ENCODE results near the gene ST14.
"Not testable (repeated sequence)": the region's sequence is repeated elsewhere in the genome, so short reads cannot be mapped to it uniquely, and the experiment has no call there.

The ST14 gene

GRCh38 chr11:130163346-130164220 is 4.0 kb downstream of the ST14 start:
- DNase-seq (ENCODE audit: low read depth in 2 of 2), result no peak

GRCh38 chr11:130164221-130164570 is 4.6 kb downstream of the ST14 start:
- no peak for DNase-seq (ENCODE audit: low read depth in 2 of 2)

GRCh38 chr11:130165601-130166456 is 6.2 kb downstream of the ST14 start:
- no peak for DNase-seq (ENCODE audit: low read depth in 2 of 2)

- no peak for DNase-seq (ENCODE audit: low read depth in 2 of 2)
Observed at GRCh38 chr11:130166457-130166784, 6.8 kb downstream of the ST14 start.

GRCh38 chr11:130167146-130167545 is 7.6 kb downstream of the ST14 start:
- DNase-seq (ENCODE audit: low read depth in 2 of 2), result no peak

- DNase-seq (ENCODE audit: low read depth in 2 of 2), result no peak
Observed at GRCh38 chr11:130168105-130168504, 8.5 kb downstream of the ST14 start.

- DNase-seq (ENCODE audit: low read depth in 2 of 2), result no peak
Observed at GRCh38 chr11:130170345-130170744, 10.8 kb downstream of the ST14 start.

GRCh38 chr11:130171534-130171933 is 12.0 kb downstream of the ST14 start:
- DNase-seq (ENCODE audit: low read depth in 2 of 2), result no peak

GRCh38 chr11:130172001-130172400 is 12.4 kb downstream of the ST14 start:
- DNase-seq (ENCODE audit: low read depth in 2 of 2), result not testable (repeated sequence)

GRCh38 chr11:130174642-130175041 is 15.1 kb downstream of the ST14 start:
- DNase-seq (ENCODE audit: low read depth in 2 of 2), result no peak

- DNase-seq (ENCODE audit: low read depth in 2 of 2), result no peak
Observed at GRCh38 chr11:130175898-130176297, 16.3 kb downstream of the ST14 start.

- no peak for DNase-seq (ENCODE audit: low read depth in 2 of 2)
Observed at GRCh38 chr11:130177782-130178181, 18.2 kb downstream of the ST14 start.

- no peak for DNase-seq (ENCODE audit: low read depth in 2 of 2)
Observed at GRCh38 chr11:130178441-130179339, 19.1 kb downstream of the ST14 start.

- no peak for DNase-seq (ENCODE audit: low read depth in 2 of 2)
Observed at GRCh38 chr11:130179396-130180306, 20.1 kb downstream of the ST14 start.

- DNase-seq (ENCODE audit: low read depth in 2 of 2), result no peak
Observed at GRCh38 chr11:130180491-130180890, 20.9 kb downstream of the ST14 start.

GRCh38 chr11:130180896-130181294 is 21.3 kb downstream of the ST14 start:
- no peak for DNase-seq (ENCODE audit: low read depth in 2 of 2)

GRCh38 chr11:130181295-130182272 is 22.0 kb downstream of the ST14 start:
- DNase-seq (ENCODE audit: low read depth in 2 of 2), result no peak

GRCh38 chr11:130183878-130184610 is 24.5 kb downstream of the ST14 start:
- DNase-seq (ENCODE audit: low read depth in 2 of 2), result no peak

- DNase-seq (ENCODE audit: low read depth in 2 of 2), result no peak
Observed at GRCh38 chr11:130187096-130187495, 27.5 kb downstream of the ST14 start.
